OCI-LY7 (cell line): ENCODE results near the gene CDC42BPA.

Source experiments
- EZH2phosphoT487 ChIP-seq: fragments of 200-600 bp; sonication (generic); IDR thresholded peaks from 2 replicates; pipeline ENCODE4 v1.6.1; 2018; ENCODE audit warnings: low read depth, borderline replicate concordance, mild to moderate bottlenecking, mixed run types, antibody characterized with exemption, low read length, moderate library complexity, mixed read lengths
- TF ChIP-seq, protein P1 (sequence below): fragments of 200-600 bp; sonication (generic); conservative IDR thresholded peaks from 2 replicates; pipeline ENCODE4 v1.5.1; 2014; ENCODE audit warnings: mild to moderate bottlenecking, antibody characterized with exemption, low read length, moderate library complexity, mixed read lengths

- TF ChIP-seq, protein P1, sequence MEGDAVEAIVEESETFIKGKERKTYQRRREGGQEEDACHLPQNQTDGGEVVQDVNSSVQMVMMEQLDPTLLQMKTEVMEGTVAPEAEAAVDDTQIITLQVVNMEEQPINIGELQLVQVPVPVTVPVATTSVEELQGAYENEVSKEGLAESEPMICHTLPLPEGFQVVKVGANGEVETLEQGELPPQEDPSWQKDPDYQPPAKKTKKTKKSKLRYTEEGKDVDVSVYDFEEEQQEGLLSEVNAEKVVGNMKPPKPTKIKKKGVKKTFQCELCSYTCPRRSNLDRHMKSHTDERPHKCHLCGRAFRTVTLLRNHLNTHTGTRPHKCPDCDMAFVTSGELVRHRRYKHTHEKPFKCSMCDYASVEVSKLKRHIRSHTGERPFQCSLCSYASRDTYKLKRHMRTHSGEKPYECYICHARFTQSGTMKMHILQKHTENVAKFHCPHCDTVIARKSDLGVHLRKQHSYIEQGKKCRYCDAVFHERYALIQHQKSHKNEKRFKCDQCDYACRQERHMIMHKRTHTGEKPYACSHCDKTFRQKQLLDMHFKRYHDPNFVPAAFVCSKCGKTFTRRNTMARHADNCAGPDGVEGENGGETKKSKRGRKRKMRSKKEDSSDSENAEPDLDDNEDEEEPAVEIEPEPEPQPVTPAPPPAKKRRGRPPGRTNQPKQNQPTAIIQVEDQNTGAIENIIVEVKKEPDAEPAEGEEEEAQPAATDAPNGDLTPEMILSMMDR: no peak
- TF ChIP-seq EZH2phosphoT487: no peak
These were observed 330.5 kb downstream of the CDC42BPA start for GRCh38 chr1:226987623-226988333.
